Measurements from ENCODE around the gene CRYGN.

CRYGN gene

DNA sequence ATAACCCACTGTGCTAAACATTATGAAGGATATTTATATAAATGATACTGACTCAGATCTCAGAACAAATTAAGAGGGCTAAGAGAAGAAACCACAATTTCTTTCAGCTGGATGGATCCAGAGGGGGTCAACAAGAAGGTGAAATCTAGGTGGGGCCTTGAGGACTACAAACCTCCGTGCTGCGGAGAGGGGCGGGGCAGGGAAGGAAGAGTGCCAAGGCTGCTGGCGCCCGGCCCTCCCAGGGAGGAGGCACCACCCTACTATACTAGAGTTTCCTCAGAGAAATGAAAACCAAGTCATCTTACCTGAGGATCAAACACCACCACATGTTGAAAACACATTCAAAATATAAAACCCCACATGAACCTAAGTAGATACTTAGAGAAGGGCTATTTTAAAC lies 29.3 kb upstream of the CRYGN start:
- DNase-seq (ENCODE audit: extremely low read depth, low read depth) = no peak
- TF ChIP-seq, protein P1, sequence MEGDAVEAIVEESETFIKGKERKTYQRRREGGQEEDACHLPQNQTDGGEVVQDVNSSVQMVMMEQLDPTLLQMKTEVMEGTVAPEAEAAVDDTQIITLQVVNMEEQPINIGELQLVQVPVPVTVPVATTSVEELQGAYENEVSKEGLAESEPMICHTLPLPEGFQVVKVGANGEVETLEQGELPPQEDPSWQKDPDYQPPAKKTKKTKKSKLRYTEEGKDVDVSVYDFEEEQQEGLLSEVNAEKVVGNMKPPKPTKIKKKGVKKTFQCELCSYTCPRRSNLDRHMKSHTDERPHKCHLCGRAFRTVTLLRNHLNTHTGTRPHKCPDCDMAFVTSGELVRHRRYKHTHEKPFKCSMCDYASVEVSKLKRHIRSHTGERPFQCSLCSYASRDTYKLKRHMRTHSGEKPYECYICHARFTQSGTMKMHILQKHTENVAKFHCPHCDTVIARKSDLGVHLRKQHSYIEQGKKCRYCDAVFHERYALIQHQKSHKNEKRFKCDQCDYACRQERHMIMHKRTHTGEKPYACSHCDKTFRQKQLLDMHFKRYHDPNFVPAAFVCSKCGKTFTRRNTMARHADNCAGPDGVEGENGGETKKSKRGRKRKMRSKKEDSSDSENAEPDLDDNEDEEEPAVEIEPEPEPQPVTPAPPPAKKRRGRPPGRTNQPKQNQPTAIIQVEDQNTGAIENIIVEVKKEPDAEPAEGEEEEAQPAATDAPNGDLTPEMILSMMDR (IDR thresholded peaks at IDR 0.05; ENCODE audit: low read depth, low read length, missing control alignments) = no peak
- no peak overlapping the region for H3K4me3 ChIP-seq (replicated peaks; ENCODE audit: low read depth, low read length)

- no peak for DNase-seq (ENCODE audit: extremely low read depth, low read depth)
- H3K4me3 ChIP-seq (replicated peaks; ENCODE audit: low read depth, low read length) = no peak overlapping the region
- TF ChIP-seq, protein P1 (IDR thresholded peaks at IDR 0.05; ENCODE audit: low read depth, low read length, missing control alignments) = no peak
These were observed 28.5 kb upstream of the CRYGN start for GRCh38 chr7:151468217-151469018.

- H3K4me3 ChIP-seq (replicated peaks; ENCODE audit: low read depth, low read length) = no peak overlapping the region
- TF ChIP-seq, protein P1 (IDR thresholded peaks at IDR 0.05; ENCODE audit: low read depth, low read length, missing control alignments) = no peak
These were observed 25.2 kb upstream of the CRYGN start for GRCh38 chr7:151465169-151465568.

DNA sequence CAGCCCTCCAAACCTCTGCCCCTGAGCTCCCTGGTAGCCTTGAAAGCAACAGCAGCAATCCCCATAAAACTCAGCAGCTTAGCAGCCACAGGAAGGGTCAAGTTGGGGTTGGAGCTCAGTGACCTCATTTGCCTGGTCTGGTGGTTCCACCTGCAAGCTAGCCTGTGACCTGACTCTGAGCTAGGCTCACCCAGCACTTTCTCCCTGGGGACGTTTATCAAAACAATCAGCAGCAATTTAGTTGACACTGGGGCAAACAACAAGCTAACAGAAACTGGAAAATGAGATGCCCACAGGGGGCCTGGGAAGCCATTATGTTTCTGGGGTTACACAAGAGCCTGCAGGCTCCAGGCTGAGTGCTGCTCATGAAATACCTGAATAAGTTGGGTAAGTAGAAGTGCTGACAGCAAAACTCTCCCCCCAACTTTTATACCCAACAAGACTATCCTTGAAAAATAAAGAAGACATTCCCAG lies 22.4 kb upstream of the CRYGN start:
- no peak for DNase-seq (ENCODE audit: extremely low read depth, low read depth)
- TF ChIP-seq, protein P1 (IDR thresholded peaks at IDR 0.05; ENCODE audit: low read depth, low read length, missing control alignments) = no peak
- no peak overlapping the region for H3K4me3 ChIP-seq (replicated peaks; ENCODE audit: low read depth, low read length)

More at GRCh38 chr7:151465169-151465568, 25.2 kb upstream of the CRYGN start:
- DNase-seq (ENCODE audit: extremely low read depth, low read depth) = no peak

- DNase-seq (ENCODE audit: extremely low read depth, low read depth) = no peak
- H3K4me3 ChIP-seq (replicated peaks; ENCODE audit: low read depth, low read length) = no peak overlapping the region
- TF ChIP-seq, protein P1 (IDR thresholded peaks at IDR 0.05; ENCODE audit: low read depth, low read length, missing control alignments) = no peak
These were observed 21.9 kb upstream of the CRYGN start for GRCh38 chr7:151461942-151462230.

GRCh38 chr7:151461096-151461941 lies 21.4 kb upstream of the CRYGN start:
- no peak overlapping the region for H3K4me3 ChIP-seq (replicated peaks; ENCODE audit: low read depth, low read length)
- DNase-seq (ENCODE audit: extremely low read depth, low read depth) = no peak
- TF ChIP-seq, protein P1 (IDR thresholded peaks at IDR 0.05; ENCODE audit: low read depth, low read length, missing control alignments) = no peak
